Measurements from ENCODE around the gene SMOC2. TPM values are rescaled to one million over a fixed set of nuclear protein-coding genes. Genes with fewer than 3 reads are reported as not detected.

SMOC2 gene
- total RNA-seq, 1 donor from 2014 or later, result not detected

Other genes with a start within 250 kb of the SMOC2 start
- gene DACT2, start 121.4 kb upstream of the SMOC2 start, total RNA-seq, result 2.1 and 2.3 TPM in 2 replicates